ENCODE measurements around the gene KCNK15.

KCNK15 gene

GRCh38 chr20:44733341-44734069, 12.2 kb upstream of the KCNK15 start:
- Histone ChIP-seq H3K9me3 (replicated peaks; ENCODE audit: insufficient read depth, low read length) (no peaks in the 10 kb centered on the region), H4K20me1 (ENCODE audit: insufficient read depth, low read length) (no peaks in the 10 kb centered on the region), H3K36me3 (replicated peaks; ENCODE audit: insufficient read depth, low read length) (no peaks in the 10 kb centered on the region), H3F3A (ENCODE audit: insufficient read depth, low read length) (peaks cover 10% of the 10 kb centered on the region), H3K4me2 (ENCODE audit: low read depth, low read length) (no peak overlapping the region), H3K9ac (ENCODE audit: low read length) (no peak overlapping the region), H3K27me3 (replicated peaks; ENCODE audit: insufficient read depth, low read length) (peaks cover 19% of the 10 kb centered on the region; the same call in 1 of the 2 replicates), H3K79me2 (ENCODE audit: low read length) (no peaks in the 10 kb centered on the region), H3K4me1 (ENCODE audit: low read length) (peaks cover 9% of the 10 kb centered on the region; the same call in 1 of the 2 replicates), H2AFZ (ENCODE audit: low read length) (no peak overlapping the region), H3K4me3 (ENCODE audit: low read length) (no peak overlapping the region), H3K27ac (ENCODE audit: low read length) (no peak overlapping the region), H3K9me2 (replicated peaks; ENCODE audit: insufficient read depth, low read length) (no peaks in the 10 kb centered on the region)
- DNase-seq, result peak; percentile 59
- peak; percentile 83 for TF ChIP-seq CTCF (IDR thresholded peaks at IDR 0.05; ENCODE audit: low read length)
- no peak for TF ChIP-seq EZH2 (optimal IDR thresholded peaks at IDR 0.05; ENCODE audit: low read depth, low read length)
- TF ChIP-seq EZH2phosphoT487 (IDR thresholded peaks at IDR 0.05; ENCODE audit: low read length), result no peak

GRCh38 chr20:44734938-44735337, 10.7 kb upstream of the KCNK15 start:
- Histone ChIP-seq H3K9me2 (replicated peaks; ENCODE audit: insufficient read depth, low read length) (no peaks in the 10 kb centered on the region), H3K27me3 (replicated peaks; ENCODE audit: insufficient read depth, low read length) (peaks cover 11% of the 10 kb centered on the region; the same call in 1 of the 2 replicates), H3K36me3 (replicated peaks; ENCODE audit: insufficient read depth, low read length) (no peaks in the 10 kb centered on the region), H3K4me2 (ENCODE audit: low read depth, low read length) (no peak overlapping the region), H3F3A (ENCODE audit: insufficient read depth, low read length) (peaks cover 10% of the 10 kb centered on the region), H3K79me2 (ENCODE audit: low read length) (no peaks in the 10 kb centered on the region), H3K4me1 (ENCODE audit: low read length) (peaks cover 9% of the 10 kb centered on the region; the same call in 1 of the 2 replicates), H3K9me3 (replicated peaks; ENCODE audit: insufficient read depth, low read length) (no peaks in the 10 kb centered on the region), H3K9ac (ENCODE audit: low read length) (no peak overlapping the region), H2AFZ (ENCODE audit: low read length) (no peak overlapping the region), H4K20me1 (ENCODE audit: insufficient read depth, low read length) (no peaks in the 10 kb centered on the region), H3K27ac (ENCODE audit: low read length) (no peak overlapping the region), H3K4me3 (ENCODE audit: low read length) (no peak overlapping the region)
- DNase-seq, result no peak
- TF ChIP-seq EZH2phosphoT487 (IDR thresholded peaks at IDR 0.05; ENCODE audit: low read length), result no peak
- no peak for TF ChIP-seq EZH2 (optimal IDR thresholded peaks at IDR 0.05; ENCODE audit: low read depth, low read length)
- no peak for TF ChIP-seq CTCF (IDR thresholded peaks at IDR 0.05; ENCODE audit: low read length)

- Histone ChIP-seq H3F3A (ENCODE audit: insufficient read depth, low read length) (peaks cover 10% of the 10 kb centered on the region), H3K27ac (ENCODE audit: low read length) (no peak overlapping the region), H3K79me2 (ENCODE audit: low read length) (no peaks in the 10 kb centered on the region), H3K27me3 (replicated peaks; ENCODE audit: insufficient read depth, low read length) (peaks cover 14% of the 10 kb centered on the region; the same call in 1 of the 2 replicates), H3K4me2 (ENCODE audit: low read depth, low read length) (0 out of 2 replicates have a peak overlapping the region, but pooled peaks have one; percentile 30), H4K20me1 (ENCODE audit: insufficient read depth, low read length) (no peaks in the 10 kb centered on the region), H3K9ac (ENCODE audit: low read length) (no peak overlapping the region), H3K36me3 (replicated peaks; ENCODE audit: insufficient read depth, low read length) (no peaks in the 10 kb centered on the region), H3K9me2 (replicated peaks; ENCODE audit: insufficient read depth, low read length) (no peaks in the 10 kb centered on the region), H3K9me3 (replicated peaks; ENCODE audit: insufficient read depth, low read length) (no peaks in the 10 kb centered on the region), H2AFZ (ENCODE audit: low read length) (peak overlapping the region; percentile 69), H3K4me1 (ENCODE audit: low read length) (peaks cover 9% of the 10 kb centered on the region; the same call in 1 of the 2 replicates), H3K4me3 (ENCODE audit: low read length) (no peak overlapping the region; the same call in 1 of the 2 replicates)
- TF ChIP-seq EZH2 (optimal IDR thresholded peaks at IDR 0.05; ENCODE audit: low read depth, low read length) (no peak), CTCF (IDR thresholded peaks at IDR 0.05; ENCODE audit: low read length) (no peak), EZH2phosphoT487 (IDR thresholded peaks at IDR 0.05; ENCODE audit: low read length) (no peak)
- DNase-seq, result no peak
These were observed 9.9 kb upstream of the KCNK15 start for GRCh38 chr20:44735816-44736169.

Measured in MM.1S (cell line).